NCI-H774 (cell line): ENCODE results near the gene ADGRG1.

ENCODE experiments used
- DNase-seq: peaks from one replicate; lab custom pipeline; 2025; lab: John Stamatoyannopoulos, UW

Gene ADGRG1

DNA sequence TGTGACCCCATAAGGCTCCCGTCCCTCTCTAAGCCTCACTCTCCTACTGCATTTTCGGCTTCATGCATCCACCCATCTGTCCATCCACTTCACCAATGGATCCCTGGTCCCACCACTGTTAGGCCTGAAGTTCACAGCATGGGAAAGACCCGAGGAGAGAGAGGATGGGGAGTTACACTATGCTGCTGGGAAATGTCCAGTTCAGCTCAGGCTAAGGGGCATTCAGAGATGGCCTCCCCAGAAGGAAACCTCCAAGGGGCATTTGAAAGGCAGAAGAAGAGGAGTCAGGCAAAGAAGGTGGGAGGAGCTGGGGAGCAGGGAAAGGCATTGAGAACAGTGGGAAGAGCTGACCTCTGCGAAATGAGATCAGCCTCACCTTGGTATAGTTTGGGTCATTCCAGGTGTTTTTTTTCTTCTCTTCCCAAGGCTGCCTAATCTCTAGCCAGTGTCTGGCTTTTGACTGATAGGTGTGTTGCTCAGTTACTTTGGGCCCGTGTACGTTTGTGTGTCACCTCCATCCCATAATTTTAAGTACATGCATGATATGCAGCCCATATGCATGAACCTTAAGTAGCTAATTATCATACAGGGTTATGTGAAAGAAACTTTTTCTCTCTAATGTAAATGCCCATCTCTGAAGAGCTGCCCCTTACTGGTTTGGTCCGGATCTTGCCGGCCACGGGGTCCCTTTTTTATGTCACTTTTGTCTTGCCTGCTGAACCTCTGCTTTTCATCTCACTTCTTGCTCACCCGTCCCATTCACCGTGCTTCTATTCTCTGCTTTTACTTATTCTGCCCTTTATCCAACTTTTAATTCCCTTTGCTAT lies 54.6 kb downstream of the ADGRG1 start:
- DNase-seq = no peak

DNA sequence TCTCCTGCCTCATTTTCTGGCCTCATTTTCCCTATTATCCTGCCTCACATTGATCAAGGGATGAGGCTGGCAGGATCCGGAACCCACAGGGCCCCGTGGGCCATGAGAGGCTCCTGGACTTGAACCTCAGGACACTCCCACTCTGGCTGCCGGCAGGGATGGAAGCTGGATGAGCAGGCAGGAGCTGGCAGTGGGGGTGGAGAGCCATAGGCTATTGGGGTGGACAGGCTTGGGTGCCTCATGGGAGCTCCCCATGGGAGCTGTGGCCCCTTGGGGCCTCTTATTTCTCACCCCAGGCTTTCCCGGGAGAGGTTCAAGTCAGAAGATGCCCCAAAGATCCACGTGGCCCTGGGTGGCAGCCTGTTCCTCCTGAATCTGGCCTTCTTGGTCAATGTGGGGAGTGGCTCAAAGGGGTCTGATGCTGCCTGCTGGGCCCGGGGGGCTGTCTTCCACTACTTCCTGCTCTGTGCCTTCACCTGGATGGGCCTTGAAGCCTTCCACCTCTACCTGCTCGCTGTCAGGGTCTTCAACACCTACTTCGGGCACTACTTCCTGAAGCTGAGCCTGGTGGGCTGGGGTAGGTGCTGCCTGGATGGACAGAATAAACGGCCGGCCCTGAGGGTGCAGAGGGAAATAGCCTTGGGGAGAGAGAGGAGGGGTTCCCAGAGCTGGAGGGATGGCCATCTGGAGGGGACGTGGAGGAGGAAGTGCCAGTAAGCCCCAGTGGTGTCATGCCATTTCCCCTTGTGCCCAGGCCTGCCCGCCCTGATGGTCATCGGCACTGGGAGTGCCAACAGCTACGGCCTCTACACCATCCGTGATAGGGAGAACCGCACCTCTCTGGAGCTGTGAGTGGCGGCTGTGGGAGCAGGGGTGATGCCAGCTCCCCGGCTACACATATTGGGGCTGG lies 55.5 kb downstream of the ADGRG1 start:
- DNase-seq = no peak

DNA sequence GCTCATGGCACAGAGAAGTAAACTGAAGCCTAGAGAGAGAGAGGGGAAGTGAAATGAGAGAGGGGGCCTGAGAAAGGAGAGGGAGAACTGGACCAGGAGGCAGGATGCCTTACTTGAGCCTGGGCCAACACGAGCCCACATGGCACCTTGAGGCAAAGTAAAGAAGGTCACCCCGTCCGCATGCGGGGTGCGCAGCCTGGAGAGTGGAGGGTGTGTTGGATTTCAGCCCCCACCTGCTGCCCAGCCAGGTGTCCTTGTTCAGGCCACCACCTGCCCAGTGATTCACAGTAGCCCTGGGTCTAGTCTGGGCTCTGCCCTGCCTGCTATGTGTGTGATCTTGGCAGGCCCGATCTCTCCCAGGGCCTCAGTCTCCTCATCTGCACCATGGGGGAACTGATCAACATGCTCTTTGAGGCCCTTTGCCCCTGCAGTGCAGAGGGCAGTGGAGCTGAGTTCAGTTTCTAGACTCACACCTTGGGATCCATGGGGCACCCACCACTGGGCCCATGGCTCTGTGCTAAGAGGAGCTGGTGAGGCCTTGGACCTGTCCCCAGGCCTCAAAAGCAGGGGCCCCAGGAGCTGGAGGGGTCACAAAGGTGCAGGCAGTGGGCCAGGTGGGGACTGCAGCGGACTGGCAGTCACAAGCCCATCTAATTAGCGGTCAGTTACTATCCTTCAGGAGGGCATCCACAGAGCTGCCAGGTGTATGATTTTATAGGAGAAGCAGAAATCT lies 56.4 kb downstream of the ADGRG1 start:
- DNase-seq = no peak

DNA sequence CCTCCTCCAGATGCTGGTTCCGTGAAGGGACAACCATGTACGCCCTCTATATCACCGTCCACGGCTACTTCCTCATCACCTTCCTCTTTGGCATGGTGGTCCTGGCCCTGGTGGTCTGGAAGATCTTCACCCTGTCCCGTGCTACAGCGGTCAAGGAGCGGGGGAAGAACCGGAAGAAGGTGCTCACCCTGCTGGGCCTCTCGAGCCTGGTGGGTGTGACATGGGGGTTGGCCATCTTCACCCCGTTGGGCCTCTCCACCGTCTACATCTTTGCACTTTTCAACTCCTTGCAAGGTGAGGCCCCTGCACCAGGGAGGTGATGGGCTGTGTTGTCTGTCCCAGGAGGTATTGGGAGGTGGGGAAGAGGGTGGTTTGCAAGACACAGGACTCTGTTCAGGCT lies 57.2 kb downstream of the ADGRG1 start:
- no peak for DNase-seq

DNA sequence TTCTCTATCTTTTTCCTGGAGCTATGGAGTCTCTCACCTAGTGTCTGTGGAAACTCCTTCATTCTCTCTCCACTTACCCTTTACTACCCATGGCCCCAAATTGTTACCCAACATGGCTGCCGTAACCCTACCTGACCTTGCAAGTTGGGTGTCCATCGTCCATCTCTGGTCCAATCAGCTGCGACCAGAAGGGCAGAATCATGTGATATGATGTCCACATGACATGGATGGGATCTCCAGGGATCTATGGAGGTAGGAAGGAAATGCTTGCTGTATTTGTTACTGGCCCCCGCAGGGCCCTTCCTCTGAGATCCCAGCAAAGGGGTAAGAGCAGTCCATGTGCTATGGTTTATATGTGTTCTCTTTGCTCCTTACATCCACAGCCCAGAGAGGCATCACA lies 58.1 kb downstream of the ADGRG1 start:
- no peak for DNase-seq

DNA sequence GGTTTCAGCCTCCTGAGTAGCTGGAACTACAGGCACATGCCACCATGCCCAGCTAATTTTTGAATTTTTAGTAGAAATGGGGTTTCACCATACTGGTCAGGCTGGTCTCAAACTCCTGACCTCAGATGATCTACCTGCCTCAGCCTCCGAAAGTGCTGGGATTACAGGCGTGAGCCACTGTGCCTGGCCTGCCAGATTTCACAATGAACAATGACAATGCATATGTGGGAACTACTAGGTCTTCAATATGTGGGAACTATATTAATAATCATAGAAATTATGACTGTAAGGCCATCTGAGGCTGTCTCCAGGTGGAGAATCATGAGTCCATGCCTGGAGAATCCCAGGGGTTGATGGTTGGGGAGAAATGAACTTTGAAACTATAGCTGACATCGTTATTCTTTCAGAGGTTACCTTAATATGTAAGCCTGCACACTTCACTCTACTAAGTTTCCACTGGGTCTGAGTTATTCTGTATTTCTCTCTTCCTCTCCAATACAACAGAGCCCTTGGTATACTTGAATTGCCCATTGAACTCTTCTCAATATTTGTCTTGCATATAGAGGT lies 59.0 kb downstream of the ADGRG1 start:
- no peak for DNase-seq

DNA sequence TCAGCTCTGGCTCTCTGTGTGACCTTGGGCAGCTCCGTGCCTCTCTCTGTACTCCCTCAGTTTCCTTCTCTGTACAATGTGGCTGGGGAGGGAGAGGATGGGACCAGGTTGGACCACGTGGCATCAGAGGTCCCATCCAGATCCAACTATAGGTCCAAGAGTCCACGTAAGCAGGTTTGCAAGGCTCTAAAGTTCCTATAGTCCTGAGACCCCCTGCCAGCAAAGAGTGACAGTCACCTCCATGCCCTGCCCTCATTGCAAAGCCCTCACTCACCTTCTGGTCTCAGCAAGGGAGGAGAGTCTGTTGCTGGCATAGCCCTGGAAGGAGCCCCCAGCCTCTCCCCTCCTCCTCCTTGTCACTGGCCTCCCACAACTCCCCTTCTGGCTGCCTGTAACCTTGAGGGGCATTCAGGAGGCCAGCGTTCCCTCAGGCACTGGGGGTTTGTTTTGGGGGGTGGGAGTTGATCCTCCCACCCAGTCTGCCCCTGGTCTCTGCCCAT lies 60.1 kb downstream of the ADGRG1 start:
- no peak for DNase-seq

DNA sequence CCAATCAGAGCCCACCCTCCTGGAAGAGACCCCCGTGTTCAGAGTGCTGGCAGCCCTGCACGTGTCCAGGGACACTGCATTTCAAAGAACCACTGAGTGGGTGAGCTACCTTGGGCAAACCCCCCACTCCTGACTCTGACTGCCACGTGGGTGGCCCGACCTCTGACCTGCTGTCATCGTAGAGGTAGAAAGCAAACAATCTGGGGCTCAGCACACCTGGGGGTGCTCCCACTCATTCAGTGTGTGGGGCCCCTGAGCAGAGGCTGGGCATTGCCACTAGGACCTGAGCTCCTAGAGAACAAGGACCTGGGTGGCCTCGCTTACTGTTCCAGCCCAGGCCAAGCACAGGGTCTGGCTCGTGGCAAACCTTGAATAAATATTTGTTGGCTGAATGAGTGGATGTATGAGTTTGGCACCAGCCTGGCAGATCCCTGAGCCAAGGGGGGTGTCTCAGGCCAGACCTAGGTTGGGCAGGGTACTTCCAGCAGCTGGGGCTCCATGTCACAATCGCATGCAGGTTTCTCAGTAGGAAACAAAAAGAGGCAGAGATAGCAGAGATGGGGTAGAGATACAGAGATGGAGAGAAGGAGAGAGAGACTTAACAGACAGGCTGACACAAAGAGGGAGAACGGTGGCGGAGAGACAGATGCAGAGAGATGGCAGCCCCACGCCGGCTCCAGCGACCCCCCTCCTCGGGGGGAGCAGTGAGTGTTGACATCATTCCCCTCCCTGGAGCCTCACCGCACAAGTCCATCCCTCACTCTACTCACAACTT lies 60.7 kb downstream of the ADGRG1 start:
- DNase-seq = no peak

DNA sequence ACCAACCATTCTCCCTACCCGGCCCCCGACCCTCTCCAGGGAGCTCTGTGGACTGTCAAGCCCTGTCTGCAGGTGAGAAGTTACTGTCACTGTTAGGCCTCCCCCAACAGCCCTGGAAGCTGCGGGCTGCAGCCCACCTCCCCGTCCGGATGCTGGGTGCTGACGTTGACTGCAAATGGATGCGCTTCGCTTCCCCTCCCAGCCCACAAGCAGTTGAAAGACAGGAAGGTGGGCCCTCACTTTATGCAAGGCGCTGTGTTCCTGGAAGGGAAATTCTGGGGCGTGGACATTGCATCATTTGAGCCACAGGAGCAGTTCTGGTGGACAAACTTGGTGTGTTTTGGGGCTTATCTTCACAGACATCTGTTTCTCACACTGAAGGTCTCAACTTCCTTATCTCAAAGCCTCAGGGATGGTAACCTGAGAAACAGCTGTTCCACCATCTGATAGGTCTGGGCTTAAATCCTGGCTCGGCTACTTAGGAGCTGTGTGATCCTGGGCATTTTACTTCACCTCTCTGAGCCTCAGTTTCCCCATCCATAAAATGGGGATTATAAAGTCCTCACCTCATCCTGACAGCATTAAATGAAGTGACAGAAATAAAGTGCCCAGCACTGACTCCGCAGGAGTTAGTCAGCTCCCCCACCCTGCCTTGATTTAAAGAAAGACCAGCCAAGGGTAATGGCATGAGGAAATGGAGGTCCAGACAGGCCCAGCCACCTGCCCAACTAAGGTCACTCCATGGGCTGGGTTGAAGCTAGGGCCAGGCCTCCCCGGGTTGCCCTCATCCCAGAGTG lies 61.5 kb downstream of the ADGRG1 start:
- no peak for DNase-seq

DNA sequence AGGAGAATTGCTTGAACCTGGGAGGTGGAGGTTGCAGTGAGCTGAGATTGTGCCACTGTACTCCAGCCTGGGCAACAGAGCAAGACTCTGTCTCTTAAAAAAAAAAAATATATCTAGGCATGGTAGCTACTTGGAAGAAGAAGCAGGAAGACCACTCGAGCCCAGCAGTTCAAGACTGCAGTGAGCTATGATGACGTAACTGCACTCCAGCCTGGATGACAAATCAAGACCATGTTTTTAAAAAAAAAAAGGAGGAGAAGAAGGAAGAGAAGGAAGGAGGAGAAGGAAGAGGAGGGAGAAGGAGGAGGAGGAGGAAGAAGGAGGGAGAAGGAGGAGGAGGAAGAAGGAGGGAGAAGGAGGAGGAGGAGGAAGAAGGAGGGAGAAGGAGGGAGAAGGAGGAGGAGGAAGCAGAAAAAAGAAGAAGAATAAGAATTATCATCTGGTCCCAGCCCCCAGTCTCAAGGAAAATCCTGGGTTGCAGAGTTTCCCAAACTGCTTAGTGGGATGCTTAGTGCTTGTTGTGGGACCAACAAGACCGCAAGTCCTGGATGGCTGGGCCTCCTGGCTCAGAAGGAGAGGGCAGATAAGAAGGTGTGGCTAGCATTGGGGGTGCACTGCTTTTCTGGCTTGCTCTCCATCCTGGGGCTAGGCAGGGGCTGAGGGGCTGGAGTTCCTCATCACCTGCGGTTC lies 62.5 kb downstream of the ADGRG1 start:
- no peak for DNase-seq

DNA sequence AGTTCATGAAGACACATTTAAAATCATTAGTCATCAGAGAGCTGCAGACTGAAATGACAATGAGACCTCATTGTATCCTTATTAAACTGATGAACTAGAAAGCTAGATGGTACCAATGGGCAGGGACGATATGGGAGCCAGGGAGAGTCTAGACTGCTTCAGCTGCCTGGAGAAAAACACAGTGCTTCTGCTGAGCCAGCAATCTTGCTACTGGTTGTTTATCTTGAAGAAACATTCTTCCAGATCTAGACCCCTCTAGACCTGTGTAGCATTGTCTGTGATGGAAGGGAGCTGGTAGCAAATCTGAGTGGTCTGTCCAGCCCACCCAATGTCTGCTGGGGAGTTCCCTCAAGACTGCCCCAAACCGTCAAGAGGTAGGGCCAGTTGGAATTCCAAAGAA lies 64.2 kb downstream of the ADGRG1 start:
- DNase-seq = no peak

DNA sequence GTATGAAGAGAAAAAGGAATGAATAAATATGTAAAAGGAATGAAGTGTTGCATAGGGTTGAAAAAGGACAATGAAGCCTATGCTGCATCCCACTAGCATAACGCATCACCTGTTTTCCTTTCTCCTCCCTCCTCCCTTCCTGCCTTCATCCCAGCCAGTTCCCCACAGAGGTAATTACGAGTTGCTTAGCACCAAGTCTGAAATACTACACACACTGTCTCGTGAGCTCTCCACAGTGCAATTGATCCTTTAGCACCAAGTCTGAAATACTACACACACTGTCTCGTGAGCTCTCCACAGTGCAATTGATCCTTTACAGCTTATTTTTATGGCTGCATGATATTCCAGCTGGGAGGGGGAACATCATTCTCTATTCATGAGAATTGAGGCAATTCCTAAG lies 65.1 kb downstream of the ADGRG1 start:
- no peak for DNase-seq

DNA sequence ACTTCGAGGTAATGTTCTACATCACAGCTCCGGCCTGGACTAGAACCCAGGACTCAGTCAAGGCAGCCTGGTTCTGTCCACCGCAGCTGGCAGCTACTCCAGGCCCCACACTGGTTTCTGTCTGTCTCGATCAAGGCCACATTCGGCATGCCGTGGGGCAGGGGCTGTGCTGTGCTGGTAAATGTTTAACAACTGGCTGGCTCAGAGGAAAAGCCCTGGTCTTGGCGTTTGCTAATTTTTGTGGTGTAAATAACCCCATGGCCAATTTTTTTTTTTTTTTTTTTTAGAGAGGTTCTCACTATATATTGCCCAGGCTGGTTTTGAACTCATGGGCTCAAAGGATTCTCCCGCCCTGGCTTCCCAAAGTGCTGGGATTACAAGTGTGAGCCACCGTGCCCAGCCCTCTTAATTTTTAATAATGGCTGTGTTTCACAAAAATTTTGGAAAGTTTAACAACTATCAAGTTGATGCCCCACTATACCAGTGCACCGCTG lies 65.8 kb downstream of the ADGRG1 start:
- DNase-seq = no peak

DNA sequence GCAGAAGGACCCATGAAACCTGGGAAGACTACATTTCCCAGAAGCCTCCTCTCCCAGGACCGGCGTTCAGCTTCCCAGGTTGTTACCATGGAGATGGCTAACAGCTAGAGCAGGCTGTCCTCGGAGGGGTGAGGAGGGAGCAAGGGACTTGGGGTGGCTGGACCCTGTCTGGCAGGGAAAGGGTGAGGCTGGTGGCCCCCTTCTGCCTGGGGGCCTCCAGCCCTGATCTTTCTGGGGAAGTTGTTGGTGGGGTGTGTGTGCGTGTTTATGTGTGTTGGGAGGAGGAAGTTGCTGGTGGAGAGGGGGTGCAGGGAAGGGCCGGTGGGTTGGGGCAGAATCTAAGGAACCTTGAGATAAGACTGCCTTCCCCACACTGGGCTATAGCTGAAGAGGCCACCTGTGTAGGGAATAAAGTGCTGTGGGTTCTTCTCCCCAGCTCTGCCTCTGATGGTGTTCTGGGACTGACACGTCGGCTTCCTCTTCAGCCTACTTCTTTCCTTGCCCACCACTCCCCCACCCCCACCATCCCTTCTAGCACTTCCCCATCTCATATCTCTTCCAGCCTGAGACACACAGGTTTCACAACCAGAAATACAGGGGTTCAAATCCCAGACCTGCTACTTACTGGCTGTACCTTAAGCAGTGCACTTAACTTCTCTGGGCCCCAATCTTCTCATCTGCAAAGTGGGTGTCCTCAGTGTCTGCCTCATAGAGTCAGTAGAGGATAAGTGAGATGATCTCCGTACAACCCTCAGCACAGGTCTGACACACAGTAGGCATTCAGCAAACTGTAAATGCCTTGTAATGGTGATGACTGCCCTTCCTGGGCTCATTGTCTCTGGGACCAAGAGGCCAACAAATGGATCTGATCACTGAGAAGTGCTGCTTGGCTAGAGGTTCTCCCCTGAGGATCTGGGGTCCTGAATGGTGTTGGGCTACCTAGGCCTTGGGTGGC lies 66.6 kb downstream of the ADGRG1 start, which contains the start of gene DRC7:
TSS of gene DRC7 (plus strand) at position 82 of the 955 bp plus-strand sequence. CDS start 3,144 bp downstream, outside the sequence.
- peak; percentile 61 for DNase-seq

DNA sequence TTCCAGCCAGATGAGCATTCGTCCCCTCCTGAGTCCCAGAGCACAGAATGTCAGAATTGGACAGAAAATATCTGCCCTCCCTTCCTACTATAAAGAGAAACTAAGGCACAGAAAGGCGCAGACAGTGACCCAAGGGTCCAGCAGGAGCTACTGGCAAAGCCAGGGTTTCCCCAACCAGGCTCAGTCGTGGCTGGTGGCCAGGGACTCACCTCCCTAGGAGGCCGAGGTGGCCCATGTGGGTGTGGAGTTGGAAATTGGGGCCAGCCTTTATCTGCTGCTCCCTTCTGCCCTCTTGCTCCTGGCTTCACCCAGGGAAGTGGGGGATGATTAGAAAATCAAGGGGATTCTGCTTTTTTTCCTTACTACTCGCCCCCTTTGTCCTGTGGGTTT lies 67.2 kb downstream of the ADGRG1 start:
- no peak for DNase-seq

DNA sequence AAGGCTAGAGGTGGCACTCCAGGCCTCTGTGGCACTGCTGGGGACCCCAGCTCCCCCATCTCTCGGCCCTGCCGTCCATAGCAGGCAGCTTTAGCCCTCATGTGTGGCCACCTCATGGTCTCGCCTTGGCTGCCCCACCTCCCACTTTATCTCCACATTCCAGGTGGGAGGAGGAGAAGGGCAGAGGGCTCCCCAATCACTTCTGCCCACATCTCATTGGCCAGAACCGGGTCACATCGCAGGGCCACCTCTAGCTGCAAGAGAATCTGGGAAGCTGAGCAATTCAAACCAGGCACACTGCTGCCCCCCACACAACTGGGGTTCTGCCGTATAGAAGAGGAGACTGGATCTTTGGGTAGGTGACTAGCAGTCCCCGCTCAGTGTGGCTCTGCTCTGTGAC lies 67.8 kb downstream of the ADGRG1 start:
- DNase-seq = no peak

DNA sequence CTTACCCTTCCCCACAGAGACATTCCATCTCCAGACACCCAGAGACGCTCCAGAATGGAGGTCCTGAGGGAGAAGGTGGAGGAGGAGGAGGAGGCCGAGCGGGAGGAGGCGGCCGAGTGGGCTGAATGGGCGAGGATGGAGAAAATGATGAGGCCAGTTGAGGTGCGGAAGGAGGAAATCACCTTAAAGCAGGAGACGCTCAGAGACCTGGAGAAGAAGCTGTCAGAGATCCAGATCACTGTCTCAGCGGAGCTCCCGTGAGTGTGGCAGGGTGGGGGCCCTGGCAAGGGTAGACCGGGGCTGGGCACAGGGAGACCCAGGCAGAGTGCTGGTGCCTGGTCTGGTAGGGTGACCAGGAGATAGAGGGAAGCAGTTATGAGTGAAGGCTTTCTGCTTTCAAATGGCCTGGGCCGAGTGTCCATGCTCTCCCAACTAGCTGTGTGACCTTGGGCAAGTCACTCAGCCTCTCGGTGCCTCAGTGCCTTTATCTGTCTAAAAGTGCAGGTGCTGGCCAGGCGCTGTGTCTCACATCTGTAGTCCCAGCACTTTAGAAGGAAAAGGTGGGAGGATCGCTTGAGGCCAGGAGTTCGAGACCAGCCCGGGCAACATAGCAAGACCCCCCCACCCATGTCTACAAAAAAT lies 69.6 kb downstream of the ADGRG1 start:
- DNase-seq = no peak
